IMR-90 (cell line): ENCODE measurements around the gene SMIM9.

Experiments
- BHLHE40 ChIP-seq: fragments of 150-350 bp; IDR thresholded peaks from 2 replicates; pipeline ENCODE4 v1.6.1; 2016; ENCODE audit warnings: mild to moderate bottlenecking, low read depth, low read length
- MXI1 ChIP-seq: IDR thresholded peaks from 2 replicates; pipeline ENCODE4 v1.6.1; 2012; ENCODE audit warnings: low read depth, mild to moderate bottlenecking, low read length, moderate library complexity, borderline replicate concordance
- POLR2A ChIP-seq: IDR thresholded peaks from 2 replicates; pipeline ENCODE4 v1.6.1; 2012; ENCODE audit warnings: mild to moderate bottlenecking, low read depth, low read length
- RAD21 ChIP-seq: IDR thresholded peaks from 2 replicates; pipeline ENCODE4 v1.6.1; 2012; ENCODE audit warnings: low read length, improper control_type of control experiment
- USF2 ChIP-seq: fragments of 150-350 bp; IDR thresholded peaks from 2 replicates; pipeline ENCODE4 v1.6.1; 2017; ENCODE audit warnings: mild to moderate bottlenecking, antibody characterized with exemption, low read length, low read depth
- TF ChIP-seq, protein P1 (sequence below): conservative IDR thresholded peaks from 2 replicates; pipeline ENCODE4 v1.5.1; 2012; ENCODE audit warnings: mild to moderate bottlenecking, low read depth, low read length, improper control_type of control experiment

DNA sequence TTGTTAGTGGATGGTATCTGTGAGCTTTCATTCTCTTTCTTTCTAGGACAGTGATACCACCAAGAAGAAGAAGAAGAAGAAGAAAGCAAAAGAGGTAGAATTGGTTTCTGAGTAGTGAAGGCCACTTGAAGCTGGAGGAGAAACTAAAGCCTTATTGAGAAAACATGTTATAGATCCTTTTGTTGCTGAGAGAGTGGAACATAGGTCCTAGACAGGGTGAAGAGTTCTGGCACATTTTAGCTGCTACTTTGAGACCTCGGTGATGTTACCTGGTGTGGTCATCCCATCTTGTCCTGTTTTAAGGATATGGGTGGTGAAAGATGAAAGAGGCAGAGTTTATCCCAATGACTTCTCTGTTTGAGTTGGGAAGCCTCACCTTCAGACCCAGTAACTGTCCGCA, 57.7 kb downstream of the SMIM9 start:
- TF ChIP-seq, protein P1, sequence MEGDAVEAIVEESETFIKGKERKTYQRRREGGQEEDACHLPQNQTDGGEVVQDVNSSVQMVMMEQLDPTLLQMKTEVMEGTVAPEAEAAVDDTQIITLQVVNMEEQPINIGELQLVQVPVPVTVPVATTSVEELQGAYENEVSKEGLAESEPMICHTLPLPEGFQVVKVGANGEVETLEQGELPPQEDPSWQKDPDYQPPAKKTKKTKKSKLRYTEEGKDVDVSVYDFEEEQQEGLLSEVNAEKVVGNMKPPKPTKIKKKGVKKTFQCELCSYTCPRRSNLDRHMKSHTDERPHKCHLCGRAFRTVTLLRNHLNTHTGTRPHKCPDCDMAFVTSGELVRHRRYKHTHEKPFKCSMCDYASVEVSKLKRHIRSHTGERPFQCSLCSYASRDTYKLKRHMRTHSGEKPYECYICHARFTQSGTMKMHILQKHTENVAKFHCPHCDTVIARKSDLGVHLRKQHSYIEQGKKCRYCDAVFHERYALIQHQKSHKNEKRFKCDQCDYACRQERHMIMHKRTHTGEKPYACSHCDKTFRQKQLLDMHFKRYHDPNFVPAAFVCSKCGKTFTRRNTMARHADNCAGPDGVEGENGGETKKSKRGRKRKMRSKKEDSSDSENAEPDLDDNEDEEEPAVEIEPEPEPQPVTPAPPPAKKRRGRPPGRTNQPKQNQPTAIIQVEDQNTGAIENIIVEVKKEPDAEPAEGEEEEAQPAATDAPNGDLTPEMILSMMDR: no peak
- no peak for TF ChIP-seq BHLHE40
- TF ChIP-seq USF2: no peak
- TF ChIP-seq POLR2A: no peak
- TF ChIP-seq RAD21: no peak
- TF ChIP-seq MXI1: no peak
